ENCODE results near the gene RPLP1.
"Not testable (repeated sequence)": the region's sequence is repeated elsewhere in the genome, so short reads cannot be mapped to it uniquely, and the experiment has no call there.

Gene RPLP1

DNA sequence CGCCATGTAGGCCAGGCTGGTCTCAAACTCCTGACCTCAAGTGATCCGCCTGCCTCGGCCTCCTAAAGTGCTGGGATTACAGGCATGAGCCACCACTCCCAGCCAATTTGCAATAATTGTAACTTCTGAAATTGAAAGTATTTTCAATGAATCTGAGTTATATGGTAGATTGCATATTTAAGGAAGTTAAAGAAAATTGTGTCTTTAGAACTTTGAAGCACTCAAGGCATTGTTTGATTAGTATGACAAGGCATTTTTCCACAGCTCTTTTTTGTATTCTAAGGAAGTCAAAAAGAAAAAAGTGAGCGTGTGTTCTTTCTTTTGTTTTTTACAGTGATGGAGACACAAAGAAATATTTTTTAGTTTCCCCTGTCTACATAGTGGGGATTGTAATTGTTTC lies 15.7 kb upstream of the RPLP1 start:
- no peak for DNase-seq (ENCODE audit: low read depth in 2 of 3, low spot score in 1 of 3)

DNA sequence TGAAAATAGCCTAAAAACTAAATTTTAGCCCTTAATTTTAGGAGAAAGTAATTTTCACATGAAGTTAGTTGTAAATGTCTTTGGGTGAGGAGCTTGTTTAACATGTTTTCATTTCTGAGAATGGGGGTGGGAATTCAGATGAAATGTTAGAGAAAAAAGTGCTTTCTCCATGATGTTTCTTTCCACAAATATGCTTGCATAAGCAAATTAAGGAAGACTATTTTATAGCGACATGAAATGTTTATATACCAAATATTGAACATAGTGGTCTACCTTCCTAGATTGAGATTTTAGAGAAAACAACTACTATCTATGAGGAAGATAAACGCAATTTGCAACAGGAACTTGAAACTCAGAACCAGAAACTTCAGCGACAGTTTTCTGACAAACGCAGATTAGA lies 13.0 kb upstream of the RPLP1 start:
- no peak for DNase-seq (ENCODE audit: low read depth in 2 of 3, low spot score in 1 of 3)

DNA sequence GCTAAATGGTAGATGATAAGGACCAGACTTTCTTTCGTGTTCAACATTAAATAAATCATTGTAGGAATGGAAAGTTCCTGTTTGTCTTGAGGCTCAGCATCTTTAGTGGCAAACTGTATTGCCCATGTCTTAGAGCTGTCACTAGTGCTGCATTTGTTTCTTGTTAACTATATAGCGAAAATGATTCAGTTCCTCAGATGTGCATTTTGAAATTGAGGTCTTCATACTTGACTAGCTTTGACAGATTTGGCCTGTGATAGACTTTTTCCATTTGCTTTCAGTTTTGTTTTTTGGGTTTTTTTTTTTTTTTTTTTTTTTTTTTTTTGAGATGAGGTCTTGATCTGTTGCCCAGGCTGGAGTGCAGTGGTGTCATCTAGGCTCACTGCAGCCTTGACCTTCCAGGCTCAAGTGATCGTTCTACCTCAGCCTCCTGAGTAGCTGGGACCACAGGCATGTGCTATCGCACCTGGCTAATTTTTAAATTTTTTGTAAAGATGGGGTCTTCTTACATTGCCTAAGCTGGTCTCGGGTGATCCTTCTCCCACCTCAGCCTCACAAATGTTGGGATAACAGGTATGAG lies 9.5 kb upstream of the RPLP1 start:
- DNase-seq (ENCODE audit: low read depth in 2 of 3, low spot score in 1 of 3) = no peak

DNA sequence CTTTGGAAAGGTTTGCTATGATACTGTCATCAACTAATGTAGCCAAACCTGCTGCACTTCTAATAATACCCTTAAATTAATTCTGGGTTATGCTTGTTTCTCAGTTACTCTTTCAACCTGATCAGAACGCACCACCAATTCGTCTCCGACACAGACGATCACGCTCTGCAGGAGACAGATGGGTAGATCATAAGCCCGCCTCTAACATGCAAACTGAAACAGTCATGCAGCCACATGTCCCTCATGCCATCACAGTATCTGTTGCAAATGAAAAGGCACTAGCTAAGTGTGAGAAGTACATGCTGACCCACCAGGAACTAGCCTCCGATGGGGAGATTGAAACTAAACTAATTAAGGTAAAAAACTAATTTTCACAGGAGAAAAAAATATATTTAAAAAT lies 7.9 kb upstream of the RPLP1 start:
- DNase-seq (ENCODE audit: low read depth in 2 of 3, low spot score in 1 of 3) = no peak

DNA sequence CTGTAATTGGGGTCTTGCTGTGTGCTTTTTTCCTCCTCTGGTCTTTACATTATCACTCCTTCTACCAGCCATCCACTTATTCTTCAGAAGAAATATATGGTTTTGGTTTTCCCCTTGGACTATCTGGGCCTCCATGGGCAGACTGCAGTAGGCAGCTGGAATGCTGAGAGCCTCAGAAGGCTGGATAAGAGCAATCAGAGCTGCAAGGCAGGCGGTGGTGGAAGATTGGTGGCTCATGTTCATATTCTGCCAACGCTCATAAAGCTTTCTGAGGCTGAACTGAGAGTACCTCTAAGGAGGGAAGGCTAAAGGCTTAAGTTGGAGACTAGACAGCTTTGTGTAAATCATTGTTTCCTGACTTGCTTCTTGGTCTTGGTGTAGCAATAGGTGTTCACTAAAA lies 5.7 kb upstream of the RPLP1 start:
- no peak for DNase-seq (ENCODE audit: low read depth in 2 of 3, low spot score in 1 of 3)

DNA sequence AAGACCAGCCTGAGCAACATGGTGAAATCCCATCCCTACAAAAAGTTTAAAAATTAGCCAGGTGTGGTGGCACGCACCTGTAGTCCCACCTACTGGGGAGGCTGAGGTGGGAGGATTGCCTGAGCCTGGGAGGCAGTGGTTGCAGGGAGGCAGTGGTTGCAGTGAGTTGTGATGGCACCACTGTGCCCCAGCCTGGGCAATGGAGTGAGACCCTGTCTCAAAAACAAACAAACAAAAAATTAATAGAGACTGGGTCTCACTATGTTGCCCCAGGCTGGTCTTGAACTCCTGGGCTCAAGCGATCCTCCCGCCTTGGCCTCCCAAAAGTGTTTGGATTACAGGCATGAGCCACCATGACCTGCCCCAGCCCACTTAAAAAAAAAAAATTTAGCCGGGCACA lies 2.4 kb upstream of the RPLP1 start:
- not testable (repeated sequence) for DNase-seq (ENCODE audit: low read depth in 2 of 3, low spot score in 1 of 3)

DNA sequence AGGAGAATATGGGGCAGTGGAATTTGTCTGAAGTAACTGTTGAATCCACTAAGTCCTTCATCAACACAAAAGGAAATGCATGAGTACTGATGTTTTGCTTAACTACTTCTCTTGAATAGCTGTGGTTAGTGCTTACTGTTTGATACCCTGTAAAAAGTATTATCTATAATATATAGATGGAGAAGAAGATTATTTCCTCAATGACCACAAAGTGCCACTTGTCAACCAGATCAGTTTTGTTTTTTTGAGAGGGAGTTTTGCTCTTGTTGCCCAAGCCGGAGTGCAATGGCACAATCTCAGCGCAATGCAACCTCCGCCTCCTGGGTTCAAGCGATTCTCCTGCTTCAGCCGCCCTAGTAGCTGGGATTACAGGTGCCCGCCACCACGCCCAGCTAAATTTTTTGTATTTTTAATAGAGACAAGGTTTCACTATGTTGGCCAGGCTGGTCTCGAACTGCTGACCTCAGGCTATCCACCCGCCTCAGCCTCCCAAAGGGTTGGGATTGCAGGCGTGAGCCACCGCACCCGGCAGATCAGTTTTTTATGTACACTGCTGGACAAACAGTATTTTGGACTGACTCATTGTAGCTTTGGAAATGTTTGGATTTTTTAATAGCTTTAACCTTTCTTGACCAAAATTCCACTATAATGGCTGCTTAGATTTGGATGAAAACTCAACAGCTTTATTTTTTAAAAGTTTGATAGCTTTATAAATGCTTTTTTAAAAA lies 1.5 kb upstream of the RPLP1 start:
- no peak for DNase-seq (ENCODE audit: low read depth in 2 of 3, low spot score in 1 of 3)

DNA sequence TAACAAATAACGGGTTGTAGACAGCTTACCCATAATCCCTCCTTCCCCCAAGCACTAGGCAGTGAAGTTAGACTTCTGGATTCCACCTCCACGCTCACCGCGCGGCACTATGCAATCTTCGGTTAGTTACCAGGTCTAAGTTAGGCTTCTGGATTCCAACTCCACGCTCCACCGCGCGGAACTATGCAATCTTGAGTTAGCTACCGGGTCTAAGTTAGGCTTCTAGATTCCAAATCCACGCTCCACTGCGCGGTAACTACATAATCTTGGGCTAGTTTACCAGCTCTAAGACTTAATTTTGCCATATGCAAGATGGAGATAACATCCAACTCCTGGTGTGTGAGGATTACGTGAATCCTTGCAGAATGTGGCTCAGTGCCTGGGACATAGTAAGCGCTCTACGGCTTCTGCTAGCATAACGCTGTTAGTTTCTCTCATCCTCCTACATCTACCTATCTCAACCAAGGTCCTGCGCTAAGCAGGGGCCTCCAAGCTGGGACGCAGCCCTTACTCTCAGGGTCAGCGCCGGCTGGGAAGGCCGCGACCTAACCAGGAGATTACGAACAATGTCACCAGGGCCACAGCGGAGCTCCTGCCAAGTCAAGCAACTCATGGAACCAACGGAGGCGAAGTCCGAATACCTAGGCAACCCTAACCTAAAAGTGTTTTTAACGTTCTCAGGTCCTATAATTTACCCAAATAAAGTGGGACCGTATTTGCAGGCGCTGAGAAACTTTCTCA lies 497 bp upstream of the RPLP1 start:
- DNase-seq (ENCODE audit: low read depth in 2 of 3, low spot score in 1 of 3) = no peak

DNA sequence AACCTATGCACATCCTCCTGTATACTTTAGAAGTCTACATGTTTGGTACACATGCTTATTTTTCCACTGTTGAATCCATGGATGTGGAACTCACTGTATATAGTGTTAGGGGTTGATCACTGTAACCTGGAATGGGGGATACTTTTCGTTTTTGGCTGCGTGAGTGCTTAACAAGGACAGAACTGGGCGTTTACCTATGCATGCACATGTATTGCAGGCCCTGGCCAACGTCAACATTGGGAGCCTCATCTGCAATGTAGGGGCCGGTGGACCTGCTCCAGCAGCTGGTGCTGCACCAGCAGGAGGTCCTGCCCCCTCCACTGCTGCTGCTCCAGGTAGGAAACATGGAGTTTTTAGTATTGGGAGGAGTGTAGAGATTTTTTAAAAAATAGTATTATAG lies 2.3 kb downstream of the RPLP1 start:
- no peak for DNase-seq (ENCODE audit: low read depth in 2 of 3, low spot score in 1 of 3)

DNA sequence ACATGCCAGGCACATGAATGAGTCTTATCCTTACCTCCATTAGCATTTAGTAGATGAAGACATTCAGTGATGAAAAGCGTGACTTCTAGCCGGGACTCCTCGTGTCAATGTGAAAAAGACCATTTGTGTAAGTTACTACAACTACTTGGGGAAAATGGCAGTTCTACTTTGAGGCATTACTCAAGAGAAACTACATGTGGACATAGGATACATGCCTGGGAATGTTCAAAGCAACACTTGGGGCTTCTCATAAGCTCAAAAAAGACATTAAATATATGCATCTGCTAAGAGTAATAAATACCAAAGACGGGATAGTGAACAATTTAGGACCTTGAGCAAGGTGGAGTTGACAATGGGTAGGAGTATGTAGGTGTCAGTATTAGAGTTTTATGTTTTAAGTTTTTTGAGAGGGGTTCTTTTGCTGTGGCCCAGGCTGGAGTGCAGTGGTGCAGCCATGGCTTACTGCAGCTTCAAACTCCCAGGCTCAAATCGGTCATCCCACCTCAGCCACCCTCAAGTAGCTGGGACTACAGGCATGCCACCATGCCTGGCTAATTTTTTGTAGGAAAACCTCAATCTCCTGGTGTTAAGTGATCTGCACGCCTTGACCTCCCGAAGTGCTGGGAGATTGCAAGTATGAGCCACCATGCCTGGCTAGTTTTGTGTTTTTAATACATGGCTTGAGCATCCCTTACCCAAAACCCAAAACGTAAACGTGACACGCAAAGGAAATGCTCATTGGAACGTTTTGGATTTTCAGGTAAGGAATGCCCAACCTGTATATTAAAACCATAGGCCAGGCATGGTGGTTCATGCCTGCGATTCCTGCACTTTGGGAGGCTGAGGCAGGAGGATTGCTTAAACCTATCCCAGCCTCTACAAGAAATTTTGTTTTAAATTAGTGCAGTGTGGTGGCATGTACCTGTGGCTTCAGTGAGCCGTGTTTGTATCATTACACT lies 3.9 kb downstream of the RPLP1 start:
- no peak for DNase-seq (ENCODE audit: low read depth in 2 of 3, low spot score in 1 of 3)

DNA sequence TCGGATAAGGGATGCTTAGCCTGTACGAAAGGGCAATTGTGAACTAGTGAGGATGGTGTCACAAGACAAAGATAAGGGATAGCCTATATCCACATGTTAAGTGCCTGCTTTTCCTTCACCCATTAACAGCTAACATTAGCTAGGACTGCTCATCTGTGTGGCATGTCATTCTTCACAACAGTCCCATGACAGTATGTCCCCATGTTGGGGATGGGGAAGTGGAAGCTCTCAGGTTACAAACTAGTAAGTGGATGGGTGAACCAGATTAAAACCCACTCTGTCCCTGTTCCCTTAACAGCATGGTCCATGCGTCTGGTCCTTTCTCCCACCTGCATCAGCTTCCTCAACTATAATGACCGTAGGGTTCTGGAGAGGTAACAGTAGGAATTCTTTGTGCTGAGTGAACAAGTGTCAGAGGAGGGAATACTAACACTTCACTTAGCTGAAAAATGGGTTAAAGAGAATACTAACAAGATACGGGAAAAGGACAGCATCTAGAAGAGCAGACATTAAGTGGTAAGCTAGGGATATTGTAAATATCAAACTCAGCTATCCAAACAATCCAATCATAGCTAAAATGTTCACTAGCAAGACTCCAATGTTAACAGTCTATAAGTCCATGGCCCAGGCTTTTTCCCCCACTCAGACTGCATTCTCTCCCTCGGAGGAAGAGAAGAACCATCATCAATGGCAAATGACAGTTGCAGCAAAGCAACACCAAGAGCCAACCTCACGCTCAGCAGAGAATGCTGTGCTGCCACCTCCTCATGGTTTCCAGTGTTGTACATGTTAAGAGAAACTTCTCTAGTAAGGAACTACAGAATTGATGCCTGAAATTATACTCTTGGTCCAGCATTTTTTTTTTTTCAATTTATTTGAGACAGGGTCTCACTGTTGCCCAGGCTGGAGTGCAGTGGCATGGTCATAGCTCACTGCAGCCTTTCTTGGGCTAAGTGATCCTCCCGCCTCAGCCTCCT lies 5.0 kb downstream of the RPLP1 start:
- DNase-seq (ENCODE audit: low read depth in 2 of 3, low spot score in 1 of 3) = no peak

DNA sequence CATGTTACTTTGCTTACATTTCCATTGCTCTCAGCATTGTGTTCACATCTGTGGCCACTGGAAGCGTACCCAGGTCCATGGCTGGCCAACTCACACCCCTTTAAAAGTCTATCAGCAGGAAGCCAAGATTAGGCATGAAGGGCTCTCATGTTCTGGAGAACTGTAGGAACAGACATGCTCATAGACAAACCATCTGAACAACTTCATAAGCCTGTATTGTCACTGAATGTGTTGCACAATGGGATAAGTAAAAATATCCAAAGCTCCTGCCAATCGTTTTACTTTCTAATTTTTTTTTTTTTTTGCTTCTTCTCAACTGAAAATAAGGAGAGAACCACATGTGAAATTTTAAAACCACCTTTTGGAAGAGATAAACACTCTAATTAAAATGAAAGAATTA lies 6.4 kb downstream of the RPLP1 start:
- DNase-seq (ENCODE audit: low read depth in 2 of 3, low spot score in 1 of 3) = no peak

DNA sequence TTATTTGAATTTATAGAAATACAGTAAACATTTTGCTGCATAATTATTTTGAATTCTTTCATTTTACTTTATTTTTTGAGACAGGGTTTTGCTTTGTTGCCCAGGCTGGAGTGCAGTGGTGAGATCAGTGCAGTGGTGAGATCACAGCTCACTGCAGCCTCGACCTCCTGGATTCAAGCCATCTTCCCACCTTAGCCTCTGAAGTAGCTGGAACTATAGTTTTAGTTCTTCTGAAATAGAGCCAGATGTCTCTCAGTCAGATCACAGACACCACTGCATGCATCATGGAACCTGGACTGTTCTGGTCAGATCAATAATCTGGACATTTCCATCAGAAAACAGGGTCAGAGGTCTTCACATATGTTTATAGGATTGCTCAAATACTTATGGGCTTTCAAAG lies 7.9 kb downstream of the RPLP1 start:
- no peak for DNase-seq (ENCODE audit: low read depth in 2 of 3, low spot score in 1 of 3)

DNA sequence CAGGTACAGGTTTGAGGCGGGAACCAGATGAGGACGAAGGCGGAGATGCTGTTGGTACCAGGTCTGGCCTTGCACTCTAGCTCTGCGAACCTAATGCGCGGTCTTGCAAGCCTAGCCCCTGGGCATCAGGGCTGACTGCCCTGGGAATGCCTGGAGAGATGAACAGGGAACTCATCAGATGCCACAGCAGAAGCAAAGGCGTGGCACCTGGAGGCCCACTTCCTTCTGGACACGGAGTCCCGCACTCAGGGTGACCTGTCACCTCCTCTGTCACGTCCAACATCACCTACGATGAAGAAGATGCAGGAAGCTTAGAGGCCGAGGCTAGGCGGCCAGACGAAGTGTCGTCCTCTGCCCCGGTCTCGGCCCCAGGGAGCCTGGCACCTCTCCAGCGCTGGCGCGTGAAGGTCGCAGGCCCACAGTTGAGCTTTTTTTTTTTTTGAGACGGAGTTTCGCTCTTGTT lies 9.4 kb downstream of the RPLP1 start:
- no peak for DNase-seq (ENCODE audit: low read depth in 2 of 3, low spot score in 1 of 3)

DNA sequence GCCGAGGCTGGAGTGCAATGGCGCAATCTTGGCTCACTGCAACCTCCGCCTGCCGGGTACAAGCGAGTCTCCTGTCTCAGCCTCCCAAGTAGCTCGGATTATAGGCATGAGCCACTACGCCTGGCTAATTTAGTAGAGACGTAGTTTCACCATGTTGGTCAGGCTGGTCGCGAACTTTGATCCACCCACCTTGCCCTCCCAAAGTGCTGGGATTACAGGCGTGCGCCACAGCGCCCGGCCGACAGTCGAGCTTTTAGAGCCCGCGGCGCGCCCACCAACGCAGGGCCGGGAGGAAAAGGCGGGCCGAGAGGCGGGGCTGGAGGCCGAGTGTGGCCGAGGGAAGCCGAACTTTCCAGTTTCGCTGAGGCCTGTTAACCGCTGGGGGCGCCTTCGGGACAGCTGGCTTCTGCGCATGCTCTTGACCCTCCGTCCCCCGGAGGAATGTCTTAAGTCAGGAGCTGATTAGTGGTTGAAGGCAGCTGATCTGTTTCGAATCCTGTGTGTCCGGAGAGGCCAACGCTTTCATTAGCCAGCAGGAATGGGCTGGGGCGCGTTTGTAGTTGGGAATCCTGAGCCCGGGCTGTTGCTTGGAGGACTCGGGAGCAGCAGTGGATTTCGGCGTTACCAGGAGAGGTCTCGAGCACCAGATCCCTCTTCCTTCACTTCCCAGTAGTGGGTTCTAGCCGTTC lies 10.0 kb downstream of the RPLP1 start:
- peak; percentile 87 to 91 (median 90) for DNase-seq (ENCODE audit: low read depth in 2 of 3, low spot score in 1 of 3)

DNA sequence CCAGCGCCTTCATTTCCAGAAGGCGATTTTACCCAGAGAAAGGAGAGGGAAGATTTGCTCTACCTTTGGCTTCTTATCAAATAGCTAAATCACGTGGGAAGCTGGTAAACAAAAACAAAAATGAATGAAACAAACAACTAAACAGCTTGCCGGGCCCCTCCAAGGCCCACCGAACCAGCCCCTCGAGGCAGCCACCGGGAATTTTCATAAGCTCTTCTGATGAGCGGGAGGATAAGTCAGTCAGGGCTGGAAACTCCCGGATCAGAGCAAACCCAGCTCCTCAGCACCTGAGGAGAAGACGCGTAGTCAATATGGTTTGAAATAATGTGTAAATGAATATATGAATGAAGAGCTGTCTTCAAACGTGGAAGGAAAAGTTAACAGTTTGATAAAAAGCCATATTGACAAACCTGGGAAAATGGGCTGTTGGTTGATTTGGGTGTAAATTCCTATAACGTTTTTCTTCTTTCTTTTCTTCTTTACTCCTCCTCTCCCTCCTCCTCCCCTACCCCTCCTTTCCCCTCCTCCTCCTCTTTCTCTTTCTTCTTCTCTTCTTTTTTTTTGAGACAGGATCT lies 10.7 kb downstream of the RPLP1 start:
- no peak for DNase-seq (ENCODE audit: low read depth in 2 of 3, low spot score in 1 of 3)

DNA sequence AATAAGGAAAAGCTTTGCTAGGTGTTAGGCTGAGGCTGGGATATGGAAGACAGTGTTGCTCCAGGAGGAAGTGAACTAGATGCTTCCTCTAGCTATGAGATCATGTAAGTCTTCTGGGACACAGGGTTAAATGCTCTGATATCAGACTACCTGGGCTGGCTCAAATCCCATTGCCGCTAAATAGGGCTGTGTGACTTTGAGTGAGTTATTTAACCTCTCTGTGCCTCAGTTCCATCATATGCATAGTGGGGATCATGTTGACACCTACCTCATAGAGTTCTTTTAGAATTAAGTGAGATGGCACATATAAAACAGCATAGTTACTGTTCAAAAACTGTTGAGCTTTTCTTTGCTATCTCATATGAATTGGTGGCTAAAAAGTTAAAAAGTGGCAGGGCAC lies 12.6 kb downstream of the RPLP1 start:
- no peak for DNase-seq (ENCODE audit: low read depth in 2 of 3, low spot score in 1 of 3)

DNA sequence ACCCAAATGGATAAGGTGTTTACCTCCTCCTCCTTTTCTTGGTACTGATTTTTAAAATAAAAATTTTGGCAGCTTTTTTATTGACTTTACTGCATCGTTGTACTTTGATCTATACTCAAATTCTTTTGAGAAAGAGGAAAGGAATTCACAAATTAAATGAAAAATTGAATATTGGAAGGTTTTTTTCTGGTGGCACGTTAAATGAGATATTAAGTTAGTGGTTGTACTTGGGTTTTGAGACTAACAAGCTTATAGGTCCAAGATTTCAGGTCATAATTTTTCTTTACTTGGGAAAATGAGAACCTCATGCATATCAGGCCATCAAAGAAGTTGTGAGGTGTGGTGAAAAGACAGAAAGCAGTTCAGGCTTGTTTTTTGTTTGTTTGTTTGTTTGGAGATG lies 14.1 kb downstream of the RPLP1 start:
- no peak for DNase-seq (ENCODE audit: low read depth in 2 of 3, low spot score in 1 of 3)

DNA sequence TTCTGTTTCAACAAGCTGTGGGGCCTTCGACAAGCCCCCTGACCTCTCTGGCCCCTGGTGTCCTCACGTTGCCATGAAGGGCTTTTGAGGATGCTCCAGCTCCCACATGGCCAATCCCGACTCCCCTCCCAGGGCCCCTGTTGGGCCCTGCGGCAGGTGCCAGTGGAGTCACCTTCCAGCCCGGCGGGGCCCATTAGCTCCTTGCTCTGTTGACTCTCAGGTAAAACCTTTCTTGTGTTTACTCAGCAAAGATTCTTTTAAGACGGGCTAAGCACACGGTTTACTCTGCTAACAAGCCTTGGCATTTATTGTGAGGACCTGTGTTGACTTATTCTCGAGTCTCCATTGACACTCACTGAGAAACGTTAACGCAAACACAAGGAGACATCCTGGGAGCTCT lies 15.0 kb downstream of the RPLP1 start:
- DNase-seq (ENCODE audit: low read depth in 2 of 3, low spot score in 1 of 3) = no peak

Measured in stimulated activated CD4-positive, alpha-beta T cell treated with anti-CD3 and anti-CD28 coated beads, Interleukin-12 subunit alpha, Interleukin-12 subunit beta, amount 100 ng/mL, for 48 hours (primary cell).